HepG2 (cell line): Measurements from ENCODE around the gene SMARCE1. TPM values are rescaled to one million over a fixed set of nuclear protein-coding genes. Genes with fewer than 3 reads are reported as not detected.

Experiments used
- GABPA ChIP-seq, 2 experiments: IDR thresholded peaks; 2 replicates each; pipeline ENCODE4 v1.6.1; 2011 to 2016; ENCODE audit warnings: low read depth in 2 of 2, low read length in 1 of 2, missing biosample characterization in 1 of 2, missing genetic modification characterization in 1 of 2
- KLF11 ChIP-seq: IDR thresholded peaks from 2 replicates; pipeline ENCODE4 v1.6.1; 2016; ENCODE audit warnings: missing compliant biosample characterization
- MATR3 ChIP-seq: sonication (generic); formaldehyde crosslinking; IDR thresholded peaks from 2 replicates; pipeline ENCODE4 v1.4.0; 2020; ENCODE audit warnings: missing genetic modification reagents
- MYNN ChIP-seq: sonication (generic); formaldehyde crosslinking; IDR thresholded peaks from 2 replicates; pipeline ENCODE4 v1.4.0; 2020; ENCODE audit warnings: mild to moderate bottlenecking, low read depth, missing genetic modification reagents
- SIN3A ChIP-seq: IDR thresholded peaks from 2 replicates; pipeline ENCODE4 v1.6.1; 2011; ENCODE audit warnings: low read depth, mild to moderate bottlenecking, control low read depth, low read length, borderline replicate concordance
- SMAD1 ChIP-seq: sonication (generic); formaldehyde crosslinking; IDR thresholded peaks from 2 replicates; pipeline ENCODE4 v1.4.0; 2020; ENCODE audit warnings: missing genetic modification reagents, low read depth, mild to moderate bottlenecking, borderline replicate concordance
- SMAD3 ChIP-seq: sonication (generic); formaldehyde crosslinking; IDR thresholded peaks from 2 replicates; pipeline ENCODE4 v1.4.0; 2020; ENCODE audit warnings: missing genetic modification reagents
- YEATS4 ChIP-seq: sonication (generic); formaldehyde crosslinking; IDR thresholded peaks from 2 replicates; pipeline ENCODE4 v1.4.0; 2020; ENCODE audit warnings: missing genetic modification reagents, borderline replicate concordance
- ZNF17 ChIP-seq: sonication (generic); formaldehyde crosslinking; IDR thresholded peaks from 2 replicates; pipeline ENCODE4 v1.5.0; 2020; ENCODE audit warnings: mild to moderate bottlenecking, missing genetic modification reagents
- ZNF20 ChIP-seq: sonication (generic); formaldehyde crosslinking; IDR thresholded peaks from 2 replicates; pipeline ENCODE4 v1.4.0; 2020; ENCODE audit warnings: mild to moderate bottlenecking, moderate library complexity, missing genetic modification reagents
- ZNF3 ChIP-seq: IDR thresholded peaks from 2 replicates; pipeline ENCODE4 v1.7.0; 2017; ENCODE audit warnings: inconsistent platforms
- ZNF607 ChIP-seq: sonication (generic); formaldehyde crosslinking; IDR thresholded peaks from 2 replicates; pipeline ENCODE4 v1.5.1; 2020; ENCODE audit warnings: missing genetic modification reagents, mild to moderate bottlenecking, borderline replicate concordance
- ZNF614 ChIP-seq: IDR thresholded peaks from 2 replicates; pipeline ENCODE4 v1.6.1; 2018; ENCODE audit warnings: missing biosample characterization, missing genetic modification reagents, inconsistent platforms, borderline replicate concordance
- ZNF713 ChIP-seq: sonication (generic); formaldehyde crosslinking; IDR thresholded peaks from 2 replicates; pipeline ENCODE4 v1.4.0; 2020; ENCODE audit warnings: mild to moderate bottlenecking, missing genetic modification reagents
- ZNF780A ChIP-seq: sonication (generic); formaldehyde crosslinking; IDR thresholded peaks from 2 replicates; pipeline ENCODE4 v1.8.0; 2022; ENCODE audit warnings: mild to moderate bottlenecking, missing genetic modification reagents, moderate library complexity
- ZNF850 ChIP-seq: sonication (generic); formaldehyde crosslinking; conservative IDR thresholded peaks from 2 replicates; pipeline ENCODE4 v1.9.0; 2021; ENCODE audit warnings: mild to moderate bottlenecking, missing genetic modification reagents
- ZNF879 ChIP-seq: sonication (generic); formaldehyde crosslinking; IDR thresholded peaks from 2 replicates; pipeline ENCODE4 v1.8.1; 2023; ENCODE audit warnings: missing genetic modification reagents
- ZSCAN20 ChIP-seq: sonication (generic); formaldehyde crosslinking; IDR thresholded peaks from 2 replicates; pipeline ENCODE4 v1.4.0; 2020; ENCODE audit warnings: missing genetic modification reagents, mild to moderate bottlenecking, borderline replicate concordance
- ZSCAN31 ChIP-seq: sonication (generic); formaldehyde crosslinking; IDR thresholded peaks from 2 replicates; pipeline ENCODE4 v1.5.0; 2020; ENCODE audit warnings: low read depth, mild to moderate bottlenecking, missing genetic modification reagents
- polyA plus RNA-seq, 8 experiments: library from polyadenylated mRNA; depleted of rRNA in 3 of 8; stranded (reverse) in 7 of 8; unstranded in 1 of 8; fragments of >200 nt; fragmentation: Illumina TruSeq in 4 of 8; extraction: Trizol in 4 of 8; gene quantifications; 2 replicates each; pipeline versions ENCODE4 v1.2.1 to v1.2.3, GENCODE V29; 2011 to 2016; ENCODE audit warnings: low read depth in 4 of 8, missing spikeins in 1 of 8, mixed read lengths in 1 of 8; ENCODE audit not compliant: insufficient read depth in 1 of 8
- total RNA-seq, 5 experiments: library from RNA; depleted of rRNA; stranded (reverse); fragments of >200 nt; fragmentation: Illumina TruSeq; extraction: Trizol; gene quantifications; 2 replicates each; pipeline ENCODE4 v1.2.3, GENCODE V29; 2016; ENCODE audit warnings: low read depth in 1 of 5
- TF ChIP-seq, protein P1 (sequence below): sonication (generic); formaldehyde crosslinking; IDR thresholded peaks from 2 replicates; pipeline ENCODE4 v1.8.0; 2022; ENCODE audit warnings: mild to moderate bottlenecking, missing genetic modification reagents, borderline replicate concordance
- TF ChIP-seq, protein P2 (sequence below): IDR thresholded peaks from 2 replicates; pipeline ENCODE4 v1.6.1; 2016; ENCODE audit warnings: missing genetic modification reagents, missing compliant biosample characterization
- TF ChIP-seq, protein P3 (sequence below): sonication (generic); formaldehyde crosslinking; IDR thresholded peaks from 2 replicates; pipeline ENCODE4 v1.4.0; 2020; ENCODE audit warnings: missing genetic modification reagents
- TF ChIP-seq, protein P4 (sequence below), 2 experiments: sonication (generic) in 1 of 2; formaldehyde crosslinking in 1 of 2; IDR thresholded peaks; 2 replicates each; pipeline versions ENCODE4 v1.4.0 to v1.6.1; 2018 to 2020; ENCODE audit warnings: missing genetic modification reagents in 2 of 2, borderline replicate concordance in 1 of 2, low read depth in 1 of 2, mild to moderate bottlenecking in 1 of 2, missing biosample characterization in 1 of 2
- TF ChIP-seq, protein P5 (sequence below): sonication (generic); formaldehyde crosslinking; IDR thresholded peaks from 2 replicates; pipeline ENCODE4 v1.4.0; 2020; ENCODE audit warnings: missing genetic modification reagents, borderline replicate concordance

Gene SMARCE1
- total and polyA plus RNA-seq, 2 of the 13 experiments (the other 11 are each of a cell fraction or from before 2014, with no cell fraction given): 43.5 to 127 TPM

DNA sequence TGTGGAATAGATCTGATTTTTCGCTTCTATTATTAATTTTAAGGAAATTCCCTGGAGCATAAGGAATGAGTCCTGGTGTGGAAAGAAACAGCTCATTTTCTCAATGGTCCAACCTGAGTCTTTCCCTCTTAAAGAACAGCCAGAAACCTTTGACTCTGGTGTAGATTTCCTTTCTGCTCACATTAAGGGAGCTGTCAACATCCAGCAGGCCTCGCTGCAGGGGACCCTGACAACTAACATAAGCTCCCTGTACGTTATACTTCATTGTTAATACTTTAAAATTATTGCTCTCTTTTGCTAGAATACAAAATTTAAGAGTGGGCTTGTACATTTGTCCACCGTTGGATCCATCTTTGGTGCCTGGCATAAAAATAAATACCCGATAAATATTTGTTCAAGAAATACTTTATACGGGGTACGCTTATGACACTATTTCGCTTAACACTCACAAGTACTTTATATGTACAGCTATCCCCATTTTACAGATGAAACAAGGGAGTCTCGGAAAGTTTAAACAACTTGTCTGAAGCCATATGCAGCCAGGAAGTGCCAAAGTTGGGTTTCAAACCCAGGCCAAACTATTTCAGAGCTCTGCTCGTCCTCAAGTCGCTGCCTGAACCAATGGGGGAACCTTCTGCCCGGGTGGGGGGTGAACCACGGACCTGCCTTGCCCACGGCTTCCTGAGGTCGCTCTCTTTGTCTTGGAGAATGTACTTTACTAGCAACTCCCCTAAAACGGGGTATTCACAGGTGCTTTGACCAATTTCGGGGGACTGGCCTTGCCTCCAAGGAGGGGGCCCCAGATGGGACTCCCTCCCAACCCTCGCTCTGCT, 611 bp downstream of the SMARCE1 start (continued):
- TF ChIP-seq SMAD1 (CRISPR knock-in tag) (0 out of 2 replicates have a peak, but pooled peaks have one; percentile 16), ZNF780A (no peak), ZSCAN31 (CRISPR knock-in tag) (no peak), SIN3A (peak; percentile 32; the same call in 1 of the 2 replicates), SMAD3 (CRISPR knock-in tag) (0 out of 2 replicates have a peak, but pooled peaks have one; percentile 24), ZNF713 (CRISPR knock-in tag) (no peak), MATR3 (CRISPR knock-in tag) (no peak), ZNF17 (CRISPR knock-in tag) (0 out of 2 replicates have a peak, but pooled peaks have one; percentile 4), ZNF3 (CRISPR knock-in tag) (no peak), KLF11 (no peak), ZNF607 (CRISPR knock-in tag) (0 out of 2 replicates have a peak, but pooled peaks have one; percentile 12), GABPA (IDR thresholded peaks at IDR 0.05; ENCODE audit: low read depth, low read length) (0 out of 2 replicates have a peak, but pooled peaks have one; percentile 21), GABPA (CRISPR knock-in tag; IDR thresholded peaks at IDR 0.05; ENCODE audit: low read depth) (no peak; the same call in 1 of the 2 replicates), ZNF614 (CRISPR knock-in tag) (no peak), MYNN (CRISPR knock-in tag) (peak; percentile 25; the same call in 1 of the 2 replicates), YEATS4 (CRISPR knock-in tag) (no peak), ZSCAN20 (CRISPR knock-in tag) (no peak), ZNF20 (CRISPR knock-in tag) (no peak), ZNF879 (0 out of 2 replicates have a peak, but pooled peaks have one; percentile 8), ZNF850 (CRISPR knock-in tag) (no peak)
- TF ChIP-seq, protein P1, sequence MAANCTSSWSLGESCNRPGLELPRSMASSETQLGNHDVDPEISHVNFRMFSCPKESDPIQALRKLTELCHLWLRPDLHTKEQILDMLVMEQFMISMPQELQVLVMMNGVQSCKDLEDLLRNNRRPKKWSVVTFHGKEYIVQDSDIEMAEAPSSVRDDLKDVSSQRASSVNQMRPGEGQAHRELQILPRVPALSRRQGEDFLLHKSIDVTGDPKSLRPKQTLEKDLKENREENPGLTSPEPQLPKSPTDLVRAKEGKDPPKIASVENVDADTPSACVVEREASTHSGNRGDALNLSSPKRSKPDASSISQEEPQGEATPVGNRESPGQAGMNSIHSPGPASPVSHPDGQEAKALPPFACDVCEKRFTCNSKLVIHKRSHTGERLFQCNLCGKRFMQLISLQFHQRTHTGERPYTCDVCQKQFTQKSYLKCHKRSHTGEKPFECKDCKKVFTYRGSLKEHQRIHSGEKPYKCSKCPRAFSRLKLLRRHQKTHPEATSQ (CRISPR knock-in tag): peak; percentile 65; the same call in 1 of the 2 replicates
- TF ChIP-seq, protein P2, sequence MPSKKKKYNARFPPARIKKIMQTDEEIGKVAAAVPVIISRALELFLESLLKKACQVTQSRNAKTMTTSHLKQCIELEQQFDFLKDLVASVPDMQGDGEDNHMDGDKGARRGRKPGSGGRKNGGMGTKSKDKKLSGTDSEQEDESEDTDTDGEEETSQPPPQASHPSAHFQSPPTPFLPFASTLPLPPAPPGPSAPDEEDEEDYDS: no peak
- TF ChIP-seq, protein P3, sequence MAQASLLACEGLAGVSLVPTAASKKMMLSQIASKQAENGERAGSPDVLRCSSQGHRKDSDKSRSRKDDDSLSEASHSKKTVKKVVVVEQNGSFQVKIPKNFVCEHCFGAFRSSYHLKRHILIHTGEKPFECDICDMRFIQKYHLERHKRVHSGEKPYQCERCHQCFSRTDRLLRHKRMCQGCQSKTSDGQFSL (CRISPR knock-in tag): peak; percentile 84
- TF ChIP-seq, protein P4, sequence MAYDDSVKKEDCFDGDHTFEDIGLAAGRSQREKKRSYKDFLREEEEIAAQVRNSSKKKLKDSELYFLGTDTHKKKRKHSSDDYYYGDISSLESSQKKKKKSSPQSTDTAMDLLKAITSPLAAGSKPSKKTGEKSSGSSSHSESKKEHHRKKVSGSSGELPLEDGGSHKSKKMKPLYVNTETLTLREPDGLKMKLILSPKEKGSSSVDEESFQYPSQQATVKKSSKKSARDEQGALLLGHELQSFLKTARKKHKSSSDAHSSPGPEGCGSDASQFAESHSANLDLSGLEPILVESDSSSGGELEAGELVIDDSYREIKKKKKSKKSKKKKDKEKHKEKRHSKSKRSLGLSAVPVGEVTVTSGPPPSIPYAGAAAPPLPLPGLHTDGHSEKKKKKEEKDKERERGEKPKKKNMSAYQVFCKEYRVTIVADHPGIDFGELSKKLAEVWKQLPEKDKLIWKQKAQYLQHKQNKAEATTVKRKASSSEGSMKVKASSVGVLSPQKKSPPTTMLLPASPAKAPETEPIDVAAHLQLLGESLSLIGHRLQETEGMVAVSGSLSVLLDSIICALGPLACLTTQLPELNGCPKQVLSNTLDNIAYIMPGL (CRISPR knock-in tag; IDR thresholded peaks at IDR 0.05; ENCODE audit: borderline replicate concordance in 1 of 2, low read depth in 1 of 2): no peak
- TF ChIP-seq, protein P5, sequence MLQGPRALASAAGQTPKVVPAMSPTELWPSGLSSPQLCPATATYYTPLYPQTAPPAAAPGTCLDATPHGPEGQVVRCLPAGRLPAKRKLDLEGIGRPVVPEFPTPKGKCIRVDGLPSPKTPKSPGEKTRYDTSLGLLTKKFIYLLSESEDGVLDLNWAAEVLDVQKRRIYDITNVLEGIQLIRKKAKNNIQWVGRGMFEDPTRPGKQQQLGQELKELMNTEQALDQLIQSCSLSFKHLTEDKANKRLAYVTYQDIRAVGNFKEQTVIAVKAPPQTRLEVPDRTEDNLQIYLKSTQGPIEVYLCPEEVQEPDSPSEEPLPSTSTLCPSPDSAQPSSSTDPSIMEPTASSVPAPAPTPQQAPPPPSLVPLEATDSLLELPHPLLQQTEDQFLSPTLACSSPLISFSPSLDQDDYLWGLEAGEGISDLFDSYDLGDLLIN (CRISPR knock-in tag): 0 out of 2 replicates have a peak, but pooled peaks have one; percentile 2
